Neuronal stem cell (in vitro differentiated cells): ENCODE results near the gene SPATA16.

Experiments used
- DNase-seq: peaks from one replicate; pipeline ENCODE4 v3.0.0-alpha.2; 2013; ENCODE audit warnings: low spot score
- H2AFZ ChIP-seq: one replicate; pipeline ENCODE4 v1.6.1; 2013; ENCODE audit warnings: mild to moderate bottlenecking, low read length, inconsistent platforms
- H2AK5ac ChIP-seq: 2 replicates; pipeline ENCODE4 v1.6.1; 2013; ENCODE audit warnings: low read depth, mild to moderate bottlenecking, inconsistent platforms, low read length, moderate library complexity, mixed read lengths
- H2BK120ac ChIP-seq: 2 replicates; pipeline ENCODE4 v1.6.1; 2013; ENCODE audit warnings: low read depth, mild to moderate bottlenecking, inconsistent platforms, low read length, moderate library complexity, mixed read lengths
- H2BK12ac ChIP-seq: one replicate; pipeline ENCODE4 v1.6.1; 2013; ENCODE audit warnings: low read length, inconsistent platforms
- H2BK15ac ChIP-seq: 2 replicates; pipeline ENCODE4 v1.6.1; 2013; ENCODE audit warnings: mild to moderate bottlenecking, low read length, inconsistent platforms, mixed read lengths
- H2BK5ac ChIP-seq: one replicate; pipeline ENCODE4 v1.6.1; 2013; ENCODE audit warnings: inconsistent platforms, mild to moderate bottlenecking, low read length, moderate library complexity
- H3K14ac ChIP-seq: one replicate; pipeline ENCODE4 v1.6.1; 2013; ENCODE audit warnings: low read length, inconsistent platforms
- H3K18ac ChIP-seq: 2 replicates; pipeline ENCODE4 v1.6.1; 2013; ENCODE audit warnings: low read length, inconsistent platforms
- H3K23ac ChIP-seq: 2 replicates; pipeline ENCODE4 v1.6.1; 2013; ENCODE audit warnings: low read depth, mild to moderate bottlenecking, mixed read lengths, low read length, inconsistent platforms; ENCODE audit not compliant: poor library complexity
- H3K27ac ChIP-seq: replicated peaks from 3 replicates; pipeline ENCODE4 v1.5.1; 2013; ENCODE audit warnings: low read length, inconsistent platforms
- H3K27me3 ChIP-seq, 3 experiments: 2 replicates each; pipeline ENCODE4 v1.6.1; 2013; ENCODE audit warnings: low read length in 3 of 3, mild to moderate bottlenecking in 2 of 3, inconsistent platforms in 1 of 3, low read depth in 1 of 3, mixed read lengths in 1 of 3, moderate library complexity in 1 of 3; ENCODE audit not compliant: control insufficient read depth in 3 of 3, insufficient read depth in 3 of 3
- H3K36me3 ChIP-seq, 2 donors: replicated peaks in 1 of 2; 2 replicates each; pipeline ENCODE4 v1.6.1; 2013; ENCODE audit warnings: low read length in 2 of 2; ENCODE audit not compliant: control insufficient read depth in 2 of 2, insufficient read depth in 2 of 2
- H3K4ac ChIP-seq: 2 replicates; pipeline ENCODE4 v1.6.1; 2013; ENCODE audit warnings: inconsistent platforms, mild to moderate bottlenecking, low read length, moderate library complexity
- H3K4me1 ChIP-seq, 2 donors: 1 replicate in 1 of 2; 2 replicates in 1 of 2; pipeline ENCODE4 v1.6.1; 2013; ENCODE audit warnings: low read length in 2 of 2, low read depth in 1 of 2; ENCODE audit not compliant: control insufficient read depth in 2 of 2, insufficient read depth in 1 of 2
- H3K4me2 ChIP-seq: one replicate; pipeline ENCODE4 v1.6.1; 2013; ENCODE audit warnings: mild to moderate bottlenecking, low read length, inconsistent platforms; ENCODE audit not compliant: insufficient read depth, poor library complexity, severe bottlenecking
- H3K4me3 ChIP-seq, 2 donors: 2 replicates each; pipeline ENCODE4 v1.5.1; 2013; ENCODE audit warnings: low read length in 2 of 2, mild to moderate bottlenecking in 2 of 2, inconsistent platforms in 1 of 2, moderate library complexity in 1 of 2
- H3K79me1 ChIP-seq: one replicate; pipeline ENCODE4 v1.6.1; 2013; ENCODE audit warnings: low read depth, mild to moderate bottlenecking, inconsistent platforms, low read length, moderate library complexity
- H3K9ac ChIP-seq: one replicate; pipeline ENCODE4 v1.6.1; 2013; ENCODE audit warnings: mild to moderate bottlenecking, low read depth, low read length, inconsistent platforms; ENCODE audit not compliant: poor library complexity
- H3K9me3 ChIP-seq, 2 donors: replicated peaks in 1 of 2; 2 replicates each; pipeline versions ENCODE3 to v1.6.1; 2013; ENCODE audit warnings: low read length in 2 of 2, mild to moderate bottlenecking in 2 of 2, inconsistent platforms in 1 of 2, low read depth in 1 of 2, mixed read lengths in 1 of 2, moderate library complexity in 1 of 2; ENCODE audit not compliant: control insufficient read depth in 2 of 2, insufficient read depth in 1 of 2
- H4K8ac ChIP-seq: one replicate; pipeline ENCODE4 v1.6.1; 2013; ENCODE audit warnings: low read depth, mild to moderate bottlenecking, inconsistent platforms, low read length, moderate library complexity
- H4K91ac ChIP-seq: one replicate; pipeline ENCODE4 v1.6.1; 2013; ENCODE audit warnings: low read length, low read depth, mild to moderate bottlenecking, inconsistent platforms; ENCODE audit not compliant: poor library complexity
- WGBS, 2 donors: extraction: QIAGEN DNeasy Blood & Tissue Kit; methylation state at CpG; one replicate each; pipeline ENCODE4 v1.1.7; 2013; ENCODE audit warnings: missing lambda C conversion rate in 2 of 2, mixed read lengths in 1 of 2; ENCODE audit not compliant: insufficient read length in 2 of 2, insufficient replicate concordance in 1 of 2; ENCODE audit errors: extremely low coverage in 2 of 2; 5-methylcytosine and 5-hydroxymethylcytosine counted together

Gene SPATA16

DNA sequence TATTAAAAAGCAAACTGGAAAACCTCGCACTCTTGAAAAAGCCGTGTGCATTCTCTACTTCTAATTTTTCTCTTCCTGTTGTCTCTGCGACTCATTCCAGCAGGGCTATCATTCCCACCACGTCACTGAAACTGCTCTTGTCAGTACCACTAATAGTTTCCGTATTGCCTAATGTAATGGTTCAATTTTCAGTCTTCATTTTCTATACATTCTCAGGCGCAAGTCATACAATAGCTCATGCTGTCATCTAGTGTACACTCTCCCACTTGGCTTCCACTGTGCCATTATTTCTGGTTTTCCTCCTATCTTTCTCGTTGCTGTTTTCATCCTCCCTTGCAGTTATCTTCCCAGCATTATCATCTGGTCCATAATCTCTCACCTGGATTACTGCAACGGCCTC lies 160.2 kb downstream of the SPATA16 start:
- H2BK5ac ChIP-seq = no peak overlapping the region
- H3K9ac ChIP-seq = no peak overlapping the region
- no peaks in the 10 kb centered on the region for H3K9me3 ChIP-seq
- no peak overlapping the region for H3K18ac ChIP-seq
- WGBS, 2 donors = no CpG with 5 or more reads among the region's 8 CpGs
- no peak overlapping the region for H3K23ac ChIP-seq
- no peak overlapping the region for H2BK12ac ChIP-seq
- no peak overlapping the region for H2BK15ac ChIP-seq
- H3K4me1 ChIP-seq = no peaks in the 10 kb centered on the region
- H3K14ac ChIP-seq = no peak overlapping the region
- no peak overlapping the region for H3K27ac ChIP-seq
- H4K8ac ChIP-seq = no peak overlapping the region
- no peak for DNase-seq
- H3K4ac ChIP-seq = no peak overlapping the region
- H3K4me2 ChIP-seq = no peak overlapping the region
- H2AK5ac ChIP-seq = no peak overlapping the region
- H2AFZ ChIP-seq = peak overlapping the region; percentile 25
- no peaks in the 10 kb centered on the region for H3K79me1 ChIP-seq
- H3K36me3 ChIP-seq = no peaks in the 10 kb centered on the region
- no peaks in the 10 kb centered on the region for H3K27me3 ChIP-seq
- H2BK120ac ChIP-seq = no peak overlapping the region
- no peak overlapping the region for H3K4me3 ChIP-seq
- H4K91ac ChIP-seq = no peak overlapping the region

DNA sequence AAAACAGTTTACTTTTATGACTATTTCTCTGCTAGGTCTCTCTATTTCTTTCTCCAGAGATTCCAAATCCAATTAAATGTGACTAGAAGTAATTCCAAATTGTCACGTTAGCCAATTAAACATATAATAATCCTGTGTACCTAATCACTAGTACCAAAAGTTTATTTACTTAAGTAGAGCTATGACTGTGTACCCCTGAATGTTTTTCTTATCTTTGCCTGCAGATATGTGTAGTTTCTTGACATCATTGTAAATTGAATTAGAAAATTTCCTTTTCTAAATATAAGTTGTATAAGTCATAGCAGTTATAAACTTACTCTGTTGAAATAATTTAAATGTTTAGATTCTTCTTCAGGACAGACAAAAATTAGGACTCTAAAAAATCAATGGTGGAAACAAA lies 163.3 kb downstream of the SPATA16 start:
- Histone ChIP-seq H4K8ac (no peak overlapping the region), H3K27me3 (no peaks in the 10 kb centered on the region), H2BK5ac (no peak overlapping the region), H3K4me1 (no peaks in the 10 kb centered on the region), H4K91ac (no peak overlapping the region), H3K36me3 (no peaks in the 10 kb centered on the region), H3K4me3 (no peak overlapping the region), H3K9me3 (no peaks in the 10 kb centered on the region), H3K4ac (no peak overlapping the region), H3K9ac (no peak overlapping the region), H3K27ac (no peak overlapping the region), H2BK12ac (no peak overlapping the region), H2AK5ac (no peak overlapping the region), H2AFZ (no peak overlapping the region), H2BK120ac (no peak overlapping the region), H3K23ac (no peak overlapping the region), H3K18ac (no peak overlapping the region), H2BK15ac (no peak overlapping the region), H3K4me2 (no peak overlapping the region), H3K79me1 (no peaks in the 10 kb centered on the region), H3K14ac (no peak overlapping the region)
- no peak for DNase-seq
- no CpG with 5 or more reads among the region's 1 CpG for WGBS, 2 donors

DNA sequence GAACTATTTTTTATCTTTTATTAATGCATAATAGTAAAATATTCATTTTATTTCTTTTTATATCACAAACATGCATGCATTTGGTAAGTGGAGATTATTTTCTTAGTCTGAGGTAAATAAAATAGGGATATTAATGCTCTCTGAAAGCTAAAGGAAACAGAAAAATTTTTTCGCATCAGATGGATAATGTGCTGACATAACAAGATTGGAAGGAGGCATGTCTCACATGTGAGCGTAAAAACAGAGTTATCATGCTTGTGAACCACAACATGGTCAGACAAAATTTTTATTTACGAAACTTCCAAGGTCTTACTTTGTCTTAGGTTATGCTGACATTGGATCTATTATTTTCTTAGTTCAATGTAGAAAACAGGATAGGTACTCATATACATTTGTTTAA lies 166.1 kb downstream of the SPATA16 start:
- Histone ChIP-seq H3K4ac (no peak overlapping the region), H2BK5ac (no peak overlapping the region), H3K27me3 (no peaks in the 10 kb centered on the region), H2BK12ac (no peak overlapping the region), H2BK120ac (no peak overlapping the region), H3K9me3 (no peaks in the 10 kb centered on the region), H4K8ac (no peak overlapping the region), H3K18ac (no peak overlapping the region), H3K4me1 (peaks cover 0 to 2% of the 10 kb centered on the region in 2 donors), H2BK15ac (no peak overlapping the region), H3K79me1 (no peaks in the 10 kb centered on the region), H3K36me3 (no peaks in the 10 kb centered on the region), H3K4me2 (no peak overlapping the region), H3K14ac (no peak overlapping the region), H3K27ac (no peak overlapping the region), H3K23ac (no peak overlapping the region), H2AK5ac (no peak overlapping the region), H3K9ac (no peak overlapping the region), H3K4me3 (no peak overlapping the region), H2AFZ (no peak overlapping the region), H4K91ac (no peak overlapping the region)
- no peak for DNase-seq
- no CpG with 5 or more reads among the region's 3 CpGs for WGBS, 2 donors

DNA sequence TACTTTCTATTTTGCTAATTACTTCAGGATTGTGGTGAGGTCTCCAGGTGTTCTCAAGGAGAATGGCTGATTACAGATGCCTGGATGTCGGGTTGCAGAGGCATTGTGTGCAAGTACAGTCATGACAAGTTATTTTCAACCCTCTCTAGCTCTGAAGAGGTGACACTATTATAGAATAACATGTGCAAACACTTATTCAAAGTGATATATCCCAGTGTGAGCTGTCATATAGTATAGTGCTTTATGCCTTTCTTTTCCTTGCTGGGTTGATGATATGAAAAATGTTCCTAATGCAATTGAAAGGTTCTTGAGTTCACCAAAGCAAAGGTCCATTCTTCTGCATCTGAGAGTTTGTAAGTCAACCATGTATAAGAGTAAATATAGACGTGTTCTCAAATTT lies 167.2 kb downstream of the SPATA16 start:
- no peak overlapping the region for H2BK5ac ChIP-seq
- peaks cover 0 to 2% of the 10 kb centered on the region in 2 donors for H3K4me1 ChIP-seq
- H3K27ac ChIP-seq = no peak overlapping the region
- H2BK120ac ChIP-seq = no peak overlapping the region
- no peak overlapping the region for H2BK12ac ChIP-seq
- no CpG with 5 or more reads among the region's 2 CpGs for WGBS, 2 donors
- H3K18ac ChIP-seq = no peak overlapping the region
- no peak overlapping the region for H4K8ac ChIP-seq
- H3K23ac ChIP-seq = no peak overlapping the region
- H4K91ac ChIP-seq = no peak overlapping the region
- H3K14ac ChIP-seq = no peak overlapping the region
- no peak overlapping the region for H2AFZ ChIP-seq
- no peak overlapping the region for H3K9ac ChIP-seq
- no peak overlapping the region for H2BK15ac ChIP-seq
- H3K4me3 ChIP-seq = no peak overlapping the region
- no peak for DNase-seq
- H3K27me3 ChIP-seq = no peaks in the 10 kb centered on the region
- H2AK5ac ChIP-seq = no peak overlapping the region
- H3K79me1 ChIP-seq = no peaks in the 10 kb centered on the region
- no peak overlapping the region for H3K4me2 ChIP-seq
- H3K9me3 ChIP-seq = no peaks in the 10 kb centered on the region
- no peak overlapping the region for H3K4ac ChIP-seq
- no peaks in the 10 kb centered on the region for H3K36me3 ChIP-seq
